ENCODE measurements around the gene FGF6. TPM values are rescaled to one million over a fixed set of nuclear protein-coding genes. Genes with fewer than 3 reads are reported as not detected.

Gene FGF6
- total and polyA plus RNA-seq, 10 donors, result not detected

DNA sequence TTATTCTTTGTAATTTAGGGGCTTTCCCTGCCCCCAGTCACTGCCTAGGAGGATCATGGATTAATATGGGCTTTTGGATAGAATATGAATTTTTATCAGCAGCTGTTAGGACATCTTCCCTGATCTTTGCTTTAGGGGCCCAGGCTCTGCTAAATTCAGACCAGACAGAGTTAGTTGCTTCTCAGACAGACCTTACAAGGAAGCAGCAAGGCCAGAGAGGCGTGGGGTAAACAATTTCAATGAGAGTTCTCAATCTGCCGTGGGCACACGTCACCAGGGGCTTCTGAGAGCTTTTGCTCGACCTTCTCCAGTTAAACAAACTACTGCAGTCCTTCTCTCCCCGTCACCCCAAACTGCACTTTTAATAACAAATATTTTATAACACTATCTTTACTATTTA is 27.7 kb downstream of the FGF6 start:
- Histone ChIP-seq H3K36me3 (no peaks in the 10 kb centered on the region), H3K4me1 (no peaks in the 10 kb centered on the region), H3K27me3 (replicated peaks in 1 of 7) (peaks cover 0 to 42% (median 3%) of the 10 kb centered on the region in 7 donors), H3K9me3 (no peaks in the 10 kb centered on the region), H3K27ac (no peak overlapping the region), H3K4me3 (no peak overlapping the region)
- intact Hi-C loops (cut with DNase I; ENCODE audit: low total_unique reads), result no loop called here
- 39 to 67% (median 63%) methylated on average over 5 of the region's 5 CpGs for WGBS, 5 donors
- TF ChIP-seq, protein P1, sequence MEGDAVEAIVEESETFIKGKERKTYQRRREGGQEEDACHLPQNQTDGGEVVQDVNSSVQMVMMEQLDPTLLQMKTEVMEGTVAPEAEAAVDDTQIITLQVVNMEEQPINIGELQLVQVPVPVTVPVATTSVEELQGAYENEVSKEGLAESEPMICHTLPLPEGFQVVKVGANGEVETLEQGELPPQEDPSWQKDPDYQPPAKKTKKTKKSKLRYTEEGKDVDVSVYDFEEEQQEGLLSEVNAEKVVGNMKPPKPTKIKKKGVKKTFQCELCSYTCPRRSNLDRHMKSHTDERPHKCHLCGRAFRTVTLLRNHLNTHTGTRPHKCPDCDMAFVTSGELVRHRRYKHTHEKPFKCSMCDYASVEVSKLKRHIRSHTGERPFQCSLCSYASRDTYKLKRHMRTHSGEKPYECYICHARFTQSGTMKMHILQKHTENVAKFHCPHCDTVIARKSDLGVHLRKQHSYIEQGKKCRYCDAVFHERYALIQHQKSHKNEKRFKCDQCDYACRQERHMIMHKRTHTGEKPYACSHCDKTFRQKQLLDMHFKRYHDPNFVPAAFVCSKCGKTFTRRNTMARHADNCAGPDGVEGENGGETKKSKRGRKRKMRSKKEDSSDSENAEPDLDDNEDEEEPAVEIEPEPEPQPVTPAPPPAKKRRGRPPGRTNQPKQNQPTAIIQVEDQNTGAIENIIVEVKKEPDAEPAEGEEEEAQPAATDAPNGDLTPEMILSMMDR (IDR thresholded peaks at IDR 0.05 in 8 of 11, conservative IDR thresholded peaks at IDR 0.05 in 3 of 11), result no peak
- TF ChIP-seq POLR2A (IDR thresholded peaks at IDR 0.05), result no peak
- TF ChIP-seq POLR2AphosphoS5 (IDR thresholded peaks at IDR 0.05), result no peak
- DNase-seq, result no peak

DNA sequence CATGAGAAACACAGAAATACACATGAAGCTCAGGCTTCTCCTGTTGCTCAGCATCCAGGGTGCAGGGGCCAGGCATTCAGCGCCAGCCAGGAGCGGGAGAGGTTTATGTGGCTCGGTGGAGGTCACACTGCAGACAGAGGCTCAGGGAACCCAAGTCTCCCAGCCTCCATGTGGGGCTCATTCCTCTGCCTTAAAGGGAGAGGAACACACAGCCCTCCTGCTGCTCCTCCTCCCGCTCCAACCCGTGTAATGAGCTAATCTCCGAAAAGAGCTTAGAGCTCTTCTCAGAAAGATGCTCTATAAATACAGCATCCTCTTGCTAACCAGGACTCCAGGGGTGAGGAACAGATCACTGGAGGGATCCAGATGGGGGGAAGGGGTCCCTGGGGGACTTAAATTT is 28.2 kb downstream of the FGF6 start:
- no peak for DNase-seq
- no peaks in the 10 kb centered on the region for H3K4me1 ChIP-seq
- intact Hi-C loops (cut with DNase I; ENCODE audit: low total_unique reads), result no loop called here
- H3K4me3 ChIP-seq, result no peak overlapping the region
- no peaks in the 10 kb centered on the region for H3K36me3 ChIP-seq
- no peaks in the 10 kb centered on the region for H3K9me3 ChIP-seq
- TF ChIP-seq, protein P1 (IDR thresholded peaks at IDR 0.05 in 8 of 11, conservative IDR thresholded peaks at IDR 0.05 in 3 of 11), result no peak
- TF ChIP-seq POLR2A (IDR thresholded peaks at IDR 0.05) (no peak), POLR2AphosphoS5 (IDR thresholded peaks at IDR 0.05) (no peak)
- H3K27me3 ChIP-seq (replicated peaks in 1 of 7), result peaks cover 0 to 47% (median 3%) of the 10 kb centered on the region in 7 donors
- 79 to 93% (median 84%) methylated on average over 3 to 6 of the region's 6 CpGs for WGBS, 5 donors
- no peak overlapping the region for H3K27ac ChIP-seq

DNA sequence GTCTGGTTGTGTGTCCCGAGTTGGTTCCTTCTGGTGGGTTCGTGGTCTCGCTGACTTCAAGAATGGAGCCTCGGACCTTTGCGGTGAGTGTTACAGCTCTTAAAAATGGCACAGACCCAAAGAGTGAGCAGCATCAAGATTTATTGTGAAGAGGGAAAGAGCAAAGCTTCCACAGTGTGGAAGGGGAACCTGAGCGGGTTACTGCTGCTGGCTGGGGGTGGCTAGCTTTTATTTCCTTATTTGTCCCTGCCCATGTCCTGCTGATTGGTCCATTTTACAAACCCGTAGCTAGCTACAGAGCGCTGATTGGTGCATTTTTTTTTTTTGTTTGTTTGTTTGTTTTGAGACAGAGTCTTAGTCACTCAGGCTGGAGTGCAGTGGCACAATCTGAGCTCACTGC is 29.3 kb downstream of the FGF6 start:
- Histone ChIP-seq H3K27me3 (replicated peaks in 1 of 7) (peaks cover 0 to 47% (median 3%) of the 10 kb centered on the region in 7 donors), H3K4me1 (no peaks in the 10 kb centered on the region), H3K4me3 (no peak overlapping the region), H3K36me3 (no peaks in the 10 kb centered on the region), H3K27ac (no peak overlapping the region), H3K9me3 (no peaks in the 10 kb centered on the region)
- 64 to 85% (median 80%) methylated on average over 8 of the region's 8 CpGs for WGBS, 5 donors
- intact Hi-C loops (cut with DNase I; ENCODE audit: low total_unique reads), result no loop called here
- DNase-seq, result no peak
- TF ChIP-seq, protein P1 (IDR thresholded peaks at IDR 0.05 in 8 of 11, conservative IDR thresholded peaks at IDR 0.05 in 3 of 11), result no peak
- TF ChIP-seq POLR2A (IDR thresholded peaks at IDR 0.05) (no peak), POLR2AphosphoS5 (IDR thresholded peaks at IDR 0.05) (no peak)

DNA sequence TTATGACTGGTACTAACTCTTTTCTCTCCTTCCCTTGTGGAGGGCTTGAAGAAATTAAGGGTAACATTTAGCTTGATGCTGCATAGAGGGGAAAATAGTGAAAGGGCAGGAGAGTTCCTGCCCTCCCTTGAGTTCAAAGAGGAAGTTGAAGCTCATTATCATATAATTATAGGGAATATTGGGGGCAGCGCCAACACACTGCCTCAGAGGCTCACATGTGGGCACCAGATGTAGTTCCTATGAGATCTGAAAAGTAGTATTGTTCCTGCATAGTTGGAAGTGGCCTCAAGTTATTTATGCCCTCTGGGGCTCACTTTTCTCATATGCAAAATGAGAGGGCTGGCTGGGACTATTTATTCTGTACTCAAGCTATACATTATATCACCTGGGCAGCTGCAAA is 33.1 kb downstream of the FGF6 start:
- no peaks in the 10 kb centered on the region for H3K4me1 ChIP-seq
- H3K27me3 ChIP-seq (replicated peaks in 1 of 7), result peaks cover 0 to 40% (median 3%) of the 10 kb centered on the region in 7 donors
- DNase-seq, result no peak
- TF ChIP-seq POLR2AphosphoS5 (IDR thresholded peaks at IDR 0.05), result no peak
- no peaks in the 10 kb centered on the region for H3K9me3 ChIP-seq
- no peak overlapping the region for H3K4me3 ChIP-seq
- H3K36me3 ChIP-seq, result no peaks in the 10 kb centered on the region
- intact Hi-C loops (cut with DNase I; ENCODE audit: low total_unique reads), result no loop called here
- WGBS, 5 donors, result 70 to 93% (median 87%) methylated on average over 1 of the region's 1 CpG
- no peak overlapping the region for H3K27ac ChIP-seq

DNA sequence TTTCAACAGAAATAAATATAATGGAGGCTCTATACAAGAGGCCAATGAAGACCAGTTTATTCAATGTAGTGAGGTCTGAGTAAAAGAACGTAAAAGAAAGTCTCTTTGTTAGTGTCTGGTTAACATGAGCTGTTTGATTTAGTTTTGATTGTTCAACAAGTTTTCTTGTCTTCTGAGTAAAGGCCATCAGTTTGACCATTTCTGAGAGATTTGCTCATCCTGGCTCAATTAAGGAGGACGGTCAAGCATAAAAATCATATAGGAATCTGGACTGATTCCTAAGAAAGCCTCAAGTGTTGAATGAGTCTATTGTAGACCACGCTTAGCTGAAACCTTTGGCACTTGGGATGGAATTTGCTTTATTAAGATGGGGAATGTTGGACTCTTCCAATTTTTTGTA is 33.6 kb downstream of the FGF6 start:
- intact Hi-C loops (cut with DNase I; ENCODE audit: low total_unique reads), result no loop called here
- peaks cover 0 to 36% (median 3%) of the 10 kb centered on the region in 7 donors for H3K27me3 ChIP-seq (replicated peaks in 1 of 7)
- H3K36me3 ChIP-seq, result no peaks in the 10 kb centered on the region
- H3K4me1 ChIP-seq, result no peaks in the 10 kb centered on the region
- no peaks in the 10 kb centered on the region for H3K9me3 ChIP-seq
- H3K27ac ChIP-seq, result no peak overlapping the region
- WGBS, 5 donors, result 83 to 93% (median 88%) methylated on average over 3 of the region's 3 CpGs
- TF ChIP-seq POLR2A (IDR thresholded peaks at IDR 0.05) (no peak), POLR2AphosphoS5 (IDR thresholded peaks at IDR 0.05) (no peak)
- TF ChIP-seq, protein P1 (IDR thresholded peaks at IDR 0.05 in 8 of 11, conservative IDR thresholded peaks at IDR 0.05 in 3 of 11), result no peak
- H3K4me3 ChIP-seq, result no peak overlapping the region
- DNase-seq, result no peak

Measured in spleen (tissue), 11 donors.